Measurements from ENCODE around the gene RCAN3. TPM values are rescaled to one million over a fixed set of nuclear protein-coding genes. Genes with fewer than 3 reads are reported as not detected.
A peak's percentile ranks its signal among the peaks of the same experiment; 100 is the strongest.
"Not testable (repeated sequence)": the region's sequence is repeated elsewhere in the genome, so short reads cannot be mapped to it uniquely, and the experiment has no call there.

Gene RCAN3
- total RNA-seq, 1 donor from 2014 or later: 6.4 TPM

GRCh38 chr1:24481843-24482610 lies 20.6 kb upstream of the RCAN3 start:
- ATAC-seq (no peak), DNase-seq (no peak)
- intact Hi-C loops (cut with micrococcal nuclease): no loop called here

- no peak for ATAC-seq
- intact Hi-C loops (cut with micrococcal nuclease): no loop called here
- no peak for DNase-seq
Measured at GRCh38 chr1:24483441-24483840, 19.2 kb upstream of the RCAN3 start.

DNA sequence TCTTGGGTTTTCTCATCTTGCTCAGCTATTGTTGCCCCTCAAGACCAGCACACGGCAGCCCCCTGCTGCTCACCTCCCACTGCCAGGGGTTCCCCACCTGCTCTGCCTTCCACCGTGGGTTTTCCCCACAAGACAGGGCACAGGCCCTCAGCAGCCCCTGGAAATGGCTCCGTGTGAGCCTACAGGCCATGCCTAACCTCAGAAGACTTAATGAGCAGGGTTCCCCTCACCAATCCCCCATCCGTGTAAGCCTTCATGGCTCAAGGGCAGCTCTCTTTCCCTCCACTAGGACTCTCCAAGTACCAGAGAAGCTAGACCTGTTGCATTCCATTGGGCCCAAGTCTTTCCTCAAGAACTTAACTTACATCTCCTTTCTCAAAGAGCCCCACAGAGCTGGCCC lies 18.4 kb upstream of the RCAN3 start:
- ATAC-seq (no peak), DNase-seq (no peak)
- intact Hi-C loops (cut with micrococcal nuclease): no loop called here

GRCh38 chr1:24486331-24487065 lies 16.1 kb upstream of the RCAN3 start:
- ATAC-seq: no peak
- DNase-seq: no peak
- intact Hi-C loops (cut with micrococcal nuclease): no loop called here

DNA sequence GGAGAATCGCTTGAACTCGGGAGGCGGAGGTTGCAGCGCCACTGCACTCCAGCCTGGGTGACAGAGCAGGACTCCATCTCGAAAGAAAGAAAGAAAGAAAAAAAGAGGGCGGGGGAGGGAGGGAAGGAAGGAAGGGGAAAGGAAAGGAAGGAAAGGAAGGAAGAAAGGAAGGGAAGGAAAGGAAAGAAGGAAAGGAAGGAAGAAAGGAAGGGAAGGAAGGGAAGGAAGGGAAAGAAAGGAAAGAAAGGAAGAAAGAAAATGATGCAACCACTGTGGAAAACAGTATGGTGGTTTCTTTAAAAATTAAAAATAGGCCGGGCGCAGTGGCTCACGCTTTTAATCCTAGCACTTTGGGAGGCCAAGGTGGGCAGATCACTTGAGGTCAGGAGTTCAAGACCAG lies 15.2 kb upstream of the RCAN3 start:
- intact Hi-C loops (cut with micrococcal nuclease): no loop called here
- ATAC-seq: no peak
- DNase-seq: no peak

DNA sequence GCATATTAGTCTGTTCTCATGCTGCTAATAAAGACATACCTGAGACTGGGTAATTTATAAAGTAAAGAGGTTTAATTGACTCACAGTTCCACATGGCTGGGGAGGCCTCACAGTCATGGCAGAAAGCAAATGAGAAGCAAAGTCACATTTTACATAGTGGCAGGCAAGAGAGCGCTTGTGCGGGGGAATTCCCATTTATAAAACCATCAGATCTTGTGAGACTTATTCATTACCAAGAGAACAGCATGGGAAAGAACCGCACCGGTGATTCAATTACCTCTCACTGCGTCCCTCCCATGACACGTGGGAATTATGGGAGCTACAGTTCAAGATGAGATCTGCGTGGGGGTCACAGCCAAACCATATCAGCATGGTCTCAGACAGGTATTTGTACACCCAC lies 14.5 kb upstream of the RCAN3 start:
- DNase-seq; intact Hi-C loops (cut with micrococcal nuclease); ATAC-seq: not testable (repeated sequence)

- intact Hi-C loops (cut with micrococcal nuclease): no loop called here
- no peak for ATAC-seq
Measured at GRCh38 chr1:24489674-24490073, 13.0 kb upstream of the RCAN3 start.

GRCh38 chr1:24490101-24490781 lies 12.4 kb upstream of the RCAN3 start:
- intact Hi-C loops (cut with micrococcal nuclease): no loop called here
- ATAC-seq (no peak), DNase-seq (no peak)

More at GRCh38 chr1:24489674-24490073, 13.0 kb upstream of the RCAN3 start:
- no peak for DNase-seq

DNA sequence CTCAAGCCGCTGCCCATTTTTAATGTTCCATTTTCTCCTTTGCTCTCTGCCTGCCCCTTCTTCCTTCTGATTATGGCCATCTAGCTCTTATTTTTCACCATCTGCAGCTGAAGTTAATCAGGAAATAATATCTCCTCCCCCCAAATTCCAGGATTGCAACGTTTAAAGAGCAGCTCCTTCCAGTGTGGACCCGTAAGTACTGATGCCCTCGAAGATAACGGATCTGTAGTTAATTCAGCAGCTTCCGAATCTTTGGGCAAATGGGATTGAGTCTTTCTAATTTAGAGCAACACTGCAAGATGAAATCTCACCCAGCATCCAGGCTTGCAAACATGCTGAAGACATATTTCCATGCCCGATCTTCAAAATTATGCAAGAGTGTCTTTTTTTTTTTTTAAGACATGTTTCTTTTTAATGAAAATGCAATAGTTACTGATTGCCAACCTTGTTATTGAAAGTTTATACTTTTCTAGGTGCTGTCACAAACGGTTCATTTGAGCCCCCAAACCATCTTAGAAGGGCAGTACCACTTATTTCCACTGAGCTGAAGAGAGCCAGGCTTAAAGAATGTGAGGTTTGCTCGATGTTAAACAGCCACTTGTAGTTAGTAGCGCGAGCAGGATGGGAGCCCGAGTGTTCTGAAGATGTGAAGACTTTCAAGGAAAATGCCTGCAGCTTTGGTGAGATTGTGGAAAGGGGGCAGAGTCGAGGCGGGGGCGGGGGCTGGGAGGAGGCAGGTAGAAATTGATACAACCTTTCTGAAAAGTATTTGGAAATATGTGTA lies 10.9 kb upstream of the RCAN3 start:
- intact Hi-C loops (cut with micrococcal nuclease): no loop called here
- DNase-seq (no peak), ATAC-seq (no peak)

DNA sequence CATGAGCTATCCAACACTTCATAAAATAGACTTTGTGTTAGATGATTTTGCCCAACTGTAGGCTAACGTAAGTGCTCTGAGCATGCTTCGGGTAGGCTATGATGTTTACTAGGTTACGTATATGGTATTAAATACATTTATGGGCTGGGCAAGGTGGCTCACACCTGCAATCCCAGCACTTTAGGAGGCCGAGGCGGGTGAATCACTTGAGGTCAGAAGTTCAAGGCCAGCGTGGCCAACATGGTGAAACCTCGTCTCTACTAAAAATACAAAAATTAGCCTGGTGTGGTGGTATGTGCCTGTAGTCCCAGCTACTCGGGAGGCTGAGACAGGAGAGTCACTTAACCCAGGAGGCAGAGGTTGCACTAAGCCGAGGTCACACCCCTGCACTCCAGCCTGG lies 9.7 kb upstream of the RCAN3 start:
- ATAC-seq; DNase-seq; intact Hi-C loops (cut with micrococcal nuclease): not testable (repeated sequence)

- ATAC-seq (no peak), DNase-seq (no peak)
- intact Hi-C loops (cut with micrococcal nuclease): no loop called here
Measured at GRCh38 chr1:24493785-24494184, 8.9 kb upstream of the RCAN3 start.

DNA sequence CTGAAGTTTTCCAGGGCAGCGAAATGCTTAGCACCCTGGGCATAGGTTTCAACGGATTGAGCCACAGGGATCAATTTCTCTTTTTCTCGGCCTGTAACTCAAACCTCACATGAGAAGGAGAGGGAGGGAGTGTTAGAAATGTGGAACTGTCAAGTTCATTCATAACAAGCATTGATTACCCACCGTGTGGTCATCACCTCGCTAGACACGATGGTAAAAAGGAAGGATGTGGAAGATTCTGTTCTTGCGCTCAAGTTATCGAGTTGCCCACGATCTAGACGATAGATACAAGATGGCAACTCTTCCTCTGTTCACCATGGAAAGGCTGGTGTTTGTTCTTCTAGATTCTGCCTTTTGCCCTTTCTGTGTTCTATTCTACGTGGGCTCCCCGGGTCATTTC lies 4.0 kb upstream of the RCAN3 start:
- intact Hi-C loops (cut with micrococcal nuclease): no loop called here
- ATAC-seq (no peak), DNase-seq (no peak)

GRCh38 chr1:24500448-24501048 lies 2.1 kb upstream of the RCAN3 start:
- ATAC-seq (no peak), DNase-seq (no peak)
- intact Hi-C loops (cut with micrococcal nuclease): no loop called here

- intact Hi-C loops (cut with micrococcal nuclease): no loop called here
Measured at GRCh38 chr1:24501371-24502064, 1.1 kb upstream of the RCAN3 start.

GRCh38 chr1:24502065-24502708 lies 449 bp upstream of the RCAN3 start:
- ATAC-seq: peak; percentile 75
- intact Hi-C loops (cut with micrococcal nuclease): no loop called here

More at GRCh38 chr1:24501371-24502064, 1.1 kb upstream of the RCAN3 start:
- DNase-seq (no peak), ATAC-seq (no peak)

DNA sequence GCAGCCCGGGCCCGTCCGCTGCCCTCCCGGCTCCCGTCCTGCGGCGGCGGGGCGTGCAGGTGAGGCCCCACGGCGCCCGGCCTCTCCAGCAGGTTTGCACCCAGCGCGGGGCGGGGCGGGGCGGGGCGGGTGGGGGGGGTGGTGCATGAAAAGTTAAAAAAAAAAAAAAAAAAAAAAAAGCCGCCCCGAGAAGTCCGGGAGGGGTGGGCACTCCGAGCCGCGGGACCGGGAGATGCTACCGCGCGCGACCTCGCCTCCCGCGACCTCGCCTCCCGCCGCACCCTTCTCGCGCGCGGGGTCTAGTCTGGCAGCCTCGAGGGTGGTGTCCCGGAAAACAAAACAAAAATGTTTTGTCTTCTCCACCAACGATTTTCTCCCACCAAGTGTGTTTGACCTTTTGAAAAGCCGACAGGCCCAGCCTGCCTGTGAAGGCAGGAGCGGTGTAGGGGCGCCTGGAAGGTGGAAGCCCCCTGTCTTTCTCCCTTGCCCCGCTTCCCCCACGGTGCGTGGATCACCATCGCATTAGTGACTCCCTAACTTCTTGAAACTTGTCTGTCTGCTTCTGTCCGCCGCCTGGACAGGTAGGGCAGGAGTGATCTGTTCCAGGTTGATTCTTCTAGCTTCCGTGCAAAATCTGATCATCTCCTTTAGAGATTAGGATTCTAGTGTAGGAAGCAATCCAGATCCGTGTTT lies 569 bp downstream of the RCAN3 start:
- no peak for ATAC-seq
- peak; percentile 34 for DNase-seq
- intact Hi-C loops (cut with micrococcal nuclease): no loop called here

More at GRCh38 chr1:24502065-24502708, 449 bp upstream of the RCAN3 start:
- DNase-seq: peak; percentile 79

- no peak for DNase-seq
- intact Hi-C loops (cut with micrococcal nuclease): no loop called here
- no peak for ATAC-seq
Measured at GRCh38 chr1:24503870-24504523, 1.4 kb downstream of the RCAN3 start.

Data from left ventricle myocardium superior (tissue), 1 donor.